NCI-H748 (cell line): ENCODE measurements around the gene RGS6.

Experiments used
- DNase-seq: peaks from one replicate; lab custom pipeline; 2025; ENCODE audit not compliant: unreplicated experiment; lab: John Stamatoyannopoulos, UW

The RGS6 gene

GRCh38 chr14:71942904-71943694 lies 10.9 kb downstream of the RGS6 start:
- DNase-seq = no peak

- DNase-seq = no peak
These were observed 11.4 kb downstream of the RGS6 start for GRCh38 chr14:71943695-71944018.

- DNase-seq = no peak
These were observed 15.8 kb downstream of the RGS6 start for GRCh38 chr14:71947947-71948500.

GRCh38 chr14:71952381-71953363 lies 20.4 kb downstream of the RGS6 start:
- no peak for DNase-seq

GRCh38 chr14:71956920-71957563 lies 24.8 kb downstream of the RGS6 start:
- no peak for DNase-seq

- no peak for DNase-seq
These were observed 26.8 kb downstream of the RGS6 start for GRCh38 chr14:71959055-71959454.

- DNase-seq = no peak
These were observed 28.5 kb downstream of the RGS6 start for GRCh38 chr14:71960494-71961353.

- no peak for DNase-seq
These were observed 29.7 kb downstream of the RGS6 start for GRCh38 chr14:71961972-71962371.

- DNase-seq = no peak
These were observed 32.5 kb downstream of the RGS6 start for GRCh38 chr14:71964716-71965115.

GRCh38 chr14:71966528-71966927 lies 34.3 kb downstream of the RGS6 start:
- no peak for DNase-seq

GRCh38 chr14:71967704-71968103 lies 35.5 kb downstream of the RGS6 start:
- no peak for DNase-seq

GRCh38 chr14:71970272-71970671 lies 38.0 kb downstream of the RGS6 start:
- no peak for DNase-seq

- no peak for DNase-seq
These were observed 53.4 kb downstream of the RGS6 start for GRCh38 chr14:71985538-71986189.

- DNase-seq = no peak
These were observed 56.2 kb downstream of the RGS6 start for GRCh38 chr14:71988476-71988875.

- no peak for DNase-seq
These were observed 56.7 kb downstream of the RGS6 start for GRCh38 chr14:71988939-71989338.

- no peak for DNase-seq
These were observed 62.2 kb downstream of the RGS6 start for GRCh38 chr14:71994416-71994815.

GRCh38 chr14:71995741-71996140 lies 63.5 kb downstream of the RGS6 start:
- DNase-seq = no peak

GRCh38 chr14:71996610-71997009 lies 64.4 kb downstream of the RGS6 start:
- DNase-seq = no peak

GRCh38 chr14:72000907-72001306 lies 68.7 kb downstream of the RGS6 start:
- DNase-seq = no peak

GRCh38 chr14:72002731-72003130 lies 70.5 kb downstream of the RGS6 start:
- no peak for DNase-seq
